Gastrocnemius medialis (tissue), 4 donors: ENCODE data around the gene ST6GAL2.

Experiments used
- POLR2A ChIP-seq, 2 donors: fragments of 450-650 bp; IDR thresholded peaks; one replicate each; pipeline ENCODE4 v1.6.1; 2017; ENCODE audit warnings: antibody characterized with exemption in 2 of 2, mild to moderate bottlenecking in 2 of 2, moderate library complexity in 2 of 2
- TF ChIP-seq, protein P1 (sequence below), 5 experiments: fragments of 450-650 bp in 3 of 5; fragments of 200-600 bp in 2 of 5; sonication (generic) in 2 of 5; IDR thresholded peaks in 4 of 5; conservative IDR thresholded peaks in 1 of 5; 1 replicate in 4 of 5; 2 replicates in 1 of 5; pipeline ENCODE4 v1.5.1; 2016 to 2019; ENCODE audit warnings: antibody characterized with exemption in 5 of 5, mild to moderate bottlenecking in 3 of 5, moderate library complexity in 3 of 5

- TF ChIP-seq POLR2A (IDR thresholded peaks at IDR 0.05) = no peak
- TF ChIP-seq, protein P1, sequence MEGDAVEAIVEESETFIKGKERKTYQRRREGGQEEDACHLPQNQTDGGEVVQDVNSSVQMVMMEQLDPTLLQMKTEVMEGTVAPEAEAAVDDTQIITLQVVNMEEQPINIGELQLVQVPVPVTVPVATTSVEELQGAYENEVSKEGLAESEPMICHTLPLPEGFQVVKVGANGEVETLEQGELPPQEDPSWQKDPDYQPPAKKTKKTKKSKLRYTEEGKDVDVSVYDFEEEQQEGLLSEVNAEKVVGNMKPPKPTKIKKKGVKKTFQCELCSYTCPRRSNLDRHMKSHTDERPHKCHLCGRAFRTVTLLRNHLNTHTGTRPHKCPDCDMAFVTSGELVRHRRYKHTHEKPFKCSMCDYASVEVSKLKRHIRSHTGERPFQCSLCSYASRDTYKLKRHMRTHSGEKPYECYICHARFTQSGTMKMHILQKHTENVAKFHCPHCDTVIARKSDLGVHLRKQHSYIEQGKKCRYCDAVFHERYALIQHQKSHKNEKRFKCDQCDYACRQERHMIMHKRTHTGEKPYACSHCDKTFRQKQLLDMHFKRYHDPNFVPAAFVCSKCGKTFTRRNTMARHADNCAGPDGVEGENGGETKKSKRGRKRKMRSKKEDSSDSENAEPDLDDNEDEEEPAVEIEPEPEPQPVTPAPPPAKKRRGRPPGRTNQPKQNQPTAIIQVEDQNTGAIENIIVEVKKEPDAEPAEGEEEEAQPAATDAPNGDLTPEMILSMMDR (IDR thresholded peaks at IDR 0.05 in 4 of 5, conservative IDR thresholded peaks at IDR 0.05 in 1 of 5) = no peak
Observed at GRCh38 chr2:106886916-106887758, 1.2 kb upstream of the ST6GAL2 start.
